ENCODE results near the gene FAM227B.

- TF ChIP-seq, protein P1, sequence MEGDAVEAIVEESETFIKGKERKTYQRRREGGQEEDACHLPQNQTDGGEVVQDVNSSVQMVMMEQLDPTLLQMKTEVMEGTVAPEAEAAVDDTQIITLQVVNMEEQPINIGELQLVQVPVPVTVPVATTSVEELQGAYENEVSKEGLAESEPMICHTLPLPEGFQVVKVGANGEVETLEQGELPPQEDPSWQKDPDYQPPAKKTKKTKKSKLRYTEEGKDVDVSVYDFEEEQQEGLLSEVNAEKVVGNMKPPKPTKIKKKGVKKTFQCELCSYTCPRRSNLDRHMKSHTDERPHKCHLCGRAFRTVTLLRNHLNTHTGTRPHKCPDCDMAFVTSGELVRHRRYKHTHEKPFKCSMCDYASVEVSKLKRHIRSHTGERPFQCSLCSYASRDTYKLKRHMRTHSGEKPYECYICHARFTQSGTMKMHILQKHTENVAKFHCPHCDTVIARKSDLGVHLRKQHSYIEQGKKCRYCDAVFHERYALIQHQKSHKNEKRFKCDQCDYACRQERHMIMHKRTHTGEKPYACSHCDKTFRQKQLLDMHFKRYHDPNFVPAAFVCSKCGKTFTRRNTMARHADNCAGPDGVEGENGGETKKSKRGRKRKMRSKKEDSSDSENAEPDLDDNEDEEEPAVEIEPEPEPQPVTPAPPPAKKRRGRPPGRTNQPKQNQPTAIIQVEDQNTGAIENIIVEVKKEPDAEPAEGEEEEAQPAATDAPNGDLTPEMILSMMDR (IDR thresholded peaks at IDR 0.05) = no peak
- TF ChIP-seq POLR2A (IDR thresholded peaks at IDR 0.05) = no peak
Observed at GRCh38 chr15:49301562-49301961, 319.1 kb downstream of the FAM227B start.

All from body of pancreas (tissue), 4 donors.